Sciatic nerve (tissue), 2 donors: ENCODE results near the gene CDC45. TPM values are rescaled to one million over a fixed set of nuclear protein-coding genes. Genes with fewer than 3 reads are reported as not detected.
A peak's percentile ranks its signal among the peaks of the same experiment; 100 is the strongest.

Experiments
- ATAC-seq: fragments of 200-7000 bp; cut with Tn5 transposase; one replicate; pipeline ENCODE4 v1.9.1; 2020; ENCODE audit warnings: mild to moderate bottlenecking, moderate library complexity
- DNase-seq: peaks from one replicate; pipeline ENCODE4 v3.0.0-alpha.2; 2020; ENCODE audit warnings: low spot score
- intact Hi-C: fragments of 100-400 bp; cut with DNase I; formaldehyde crosslinking; loops from one replicate; pipeline ENCODE4 v1.14.2; 2022
- total RNA-seq: library from RNA; stranded (reverse); fragmentation: NEBNext Ultra II Directional; extraction: Animal tissue kit (Norgen Biotek cat#: 25700); gene quantifications from one replicate; pipeline ENCODE4 v1.2.1, GENCODE V29; 2021
- donor health status: DM: no; HTN: no; CAD: no.
- donor health status: DM: no; HTN: no; CAD: no.

CDC45 gene
- total RNA-seq, 1 donor from 2014 or later: not detected

DNA sequence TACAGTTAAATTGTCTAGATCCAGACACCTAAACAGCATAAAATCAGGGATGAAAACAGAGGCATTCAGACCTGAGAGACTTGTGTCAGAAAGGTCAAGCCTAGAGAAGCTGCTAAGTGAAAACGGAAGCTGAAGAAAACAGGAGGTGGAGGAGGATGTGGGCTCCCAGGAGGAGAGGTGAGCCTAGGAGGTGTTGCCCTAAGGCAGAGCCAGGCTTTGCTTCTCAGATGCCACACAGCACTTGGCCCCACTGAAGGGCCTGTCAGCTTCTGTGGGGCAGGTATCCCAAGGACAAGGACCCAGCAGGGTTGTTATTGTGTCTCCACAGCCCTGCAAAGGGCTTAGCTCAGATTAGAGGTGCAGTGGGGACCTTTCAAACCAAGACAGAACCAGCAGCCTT, 15.2 kb upstream of the CDC45 start:
- DNase-seq (no peak), ATAC-seq (no peak)
- intact Hi-C loops: no loop called here

DNA sequence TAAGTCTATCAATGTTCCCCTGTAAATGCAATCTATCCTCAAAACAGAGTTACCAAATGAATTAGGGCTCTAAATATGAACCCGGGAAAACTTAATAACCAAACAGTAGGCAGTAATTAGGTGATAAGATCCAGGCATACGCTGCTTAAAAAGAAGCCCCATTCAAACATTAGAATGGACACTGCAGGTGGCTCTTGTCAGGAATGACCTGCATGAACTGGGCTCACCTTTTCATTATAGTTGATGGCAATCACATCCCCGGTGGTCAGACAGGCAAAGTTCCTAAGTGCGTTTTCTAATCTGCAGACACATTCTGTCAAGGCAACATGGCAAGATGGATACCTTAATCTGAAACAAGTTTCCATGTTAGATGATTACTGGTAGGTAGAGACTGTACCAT, 14.7 kb upstream of the CDC45 start:
- no peak for ATAC-seq
- no peak for DNase-seq
- intact Hi-C loops: no loop called here

DNA sequence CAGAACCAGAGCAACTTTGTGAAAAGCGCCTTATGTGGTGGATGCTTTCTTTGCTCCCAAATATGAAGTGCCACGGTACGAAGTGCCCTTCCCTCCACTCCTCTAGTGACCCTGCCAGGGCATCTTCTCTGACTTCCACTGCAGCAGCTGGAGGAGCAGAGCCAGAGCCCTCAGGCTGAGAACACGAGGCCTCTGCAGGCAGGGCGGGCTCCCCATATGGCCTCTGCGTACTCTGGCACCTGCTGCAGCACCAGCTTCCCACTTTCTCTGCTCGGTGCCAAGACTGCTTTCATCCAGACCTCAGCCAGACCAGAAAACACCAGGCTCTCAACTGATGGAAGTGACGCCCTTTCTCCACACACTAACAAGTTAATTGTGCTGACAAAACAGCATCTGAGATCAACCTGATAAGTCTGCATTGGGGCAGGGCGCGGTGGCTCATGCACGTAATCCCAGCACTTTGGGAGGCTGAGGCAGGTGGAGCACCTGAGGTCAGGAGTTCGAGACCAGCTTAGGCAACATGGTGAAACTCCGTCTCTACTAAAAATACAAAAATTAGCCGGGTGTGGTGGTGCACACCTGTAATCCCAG, 13.5 kb upstream of the CDC45 start:
- intact Hi-C loops: no loop called here
- ATAC-seq (no peak), DNase-seq (no peak)

DNA sequence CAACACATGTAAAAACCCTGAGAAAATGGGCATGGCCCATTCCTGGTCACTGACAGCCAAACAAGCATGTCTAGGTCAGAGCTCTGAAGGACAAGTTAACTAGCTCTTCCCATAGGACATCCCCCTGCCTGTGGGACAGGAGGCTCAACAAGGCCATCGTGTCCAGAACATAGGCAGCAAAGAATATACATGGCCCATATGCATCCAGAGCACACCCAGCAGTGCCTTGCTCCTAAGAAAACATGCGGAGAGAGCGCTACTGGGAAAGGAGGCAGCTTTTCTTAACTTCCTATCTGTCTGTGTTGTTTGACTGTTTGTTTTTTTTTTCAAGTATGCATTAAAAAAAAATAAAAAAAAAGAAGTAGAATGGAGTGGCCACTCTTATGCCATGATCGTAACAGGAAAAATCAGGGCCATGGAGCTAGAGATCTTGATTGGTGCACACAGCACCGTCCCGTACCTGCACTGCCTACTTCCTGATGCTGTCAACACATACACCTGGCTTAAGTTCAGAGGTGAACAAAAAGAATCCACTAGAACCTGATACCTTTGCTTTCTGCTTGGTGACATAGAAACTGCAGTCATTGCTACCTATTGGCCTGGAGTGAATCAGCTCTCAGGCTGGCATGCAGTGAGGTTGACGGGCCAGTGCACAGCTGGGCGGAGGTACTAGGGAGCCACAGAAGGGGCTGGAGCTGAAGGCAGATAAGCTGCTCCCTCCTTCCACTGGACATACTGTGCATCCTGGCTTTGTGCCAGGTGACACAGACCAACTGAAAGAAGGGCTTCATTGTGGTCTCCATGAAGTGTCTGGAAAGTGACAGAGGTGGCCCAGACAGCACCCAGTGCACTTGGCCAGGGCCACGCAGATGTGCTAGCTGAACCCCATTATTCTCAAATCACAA, 12.6 kb upstream of the CDC45 start:
- DNase-seq (no peak), ATAC-seq (no peak)
- intact Hi-C loops: no loop called here

DNA sequence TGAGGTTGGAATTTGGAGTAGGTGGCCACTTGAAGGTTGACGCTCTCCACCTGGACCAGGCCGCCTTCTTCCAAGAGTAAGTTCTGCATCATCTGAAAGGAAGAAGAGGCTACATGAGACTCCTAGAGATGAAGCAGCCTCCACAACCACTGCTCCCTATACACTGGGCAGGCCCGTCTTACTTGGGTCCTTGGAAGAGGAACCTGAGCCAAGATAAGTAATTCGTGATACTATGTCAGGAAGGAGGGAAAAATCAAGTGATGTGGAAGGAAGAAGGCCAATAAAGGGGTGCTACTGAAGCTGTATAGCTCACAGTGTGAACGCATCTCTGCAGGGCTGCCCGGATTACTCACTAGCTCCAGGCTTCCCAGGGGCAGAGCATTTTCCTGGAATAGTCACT, 11.8 kb upstream of the CDC45 start:
- intact Hi-C loops: no loop called here
- no peak for DNase-seq
- no peak for ATAC-seq

DNA sequence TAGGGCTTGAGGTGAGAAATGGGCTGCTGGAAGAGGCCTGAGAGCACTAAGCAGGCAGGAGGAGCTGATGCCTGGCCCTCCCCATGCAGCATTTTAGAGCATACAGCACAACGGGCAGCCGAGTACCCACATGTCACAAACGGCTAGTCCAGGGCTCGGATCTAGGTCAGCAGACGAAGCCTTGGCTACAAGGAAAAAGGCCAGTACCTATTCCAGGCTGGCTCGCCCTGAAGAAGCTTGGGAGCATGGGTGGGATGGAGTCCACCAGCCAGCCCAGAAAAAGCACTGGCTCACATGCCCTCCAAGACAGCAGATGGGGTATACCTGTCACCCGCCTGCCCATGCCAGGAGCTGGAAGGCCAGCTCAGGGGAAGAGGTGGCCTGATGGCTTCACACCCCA, 10.3 kb upstream of the CDC45 start:
- intact Hi-C loops: no loop called here
- ATAC-seq (no peak), DNase-seq (no peak)

DNA sequence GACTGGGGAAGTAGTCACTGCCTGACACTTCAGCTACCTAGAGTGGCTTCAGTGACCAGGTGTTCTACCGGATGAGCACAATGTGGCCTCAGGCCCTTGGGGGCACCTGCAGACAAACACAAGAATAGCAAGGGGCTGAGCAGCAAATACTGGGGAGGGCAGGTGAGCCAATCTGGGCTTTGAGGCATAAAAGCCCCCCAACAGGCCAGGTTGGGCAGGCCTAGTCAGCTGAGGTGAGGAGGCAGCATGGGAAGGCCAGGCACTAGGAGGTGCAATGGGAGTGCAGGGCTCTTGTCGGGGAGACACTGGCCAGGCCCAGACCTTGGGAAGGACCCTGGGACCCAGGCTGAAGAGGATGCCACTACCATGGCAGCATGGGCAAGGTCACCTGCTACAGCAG, 9.7 kb upstream of the CDC45 start:
- intact Hi-C loops: no loop called here
- DNase-seq (no peak), ATAC-seq (no peak)

DNA sequence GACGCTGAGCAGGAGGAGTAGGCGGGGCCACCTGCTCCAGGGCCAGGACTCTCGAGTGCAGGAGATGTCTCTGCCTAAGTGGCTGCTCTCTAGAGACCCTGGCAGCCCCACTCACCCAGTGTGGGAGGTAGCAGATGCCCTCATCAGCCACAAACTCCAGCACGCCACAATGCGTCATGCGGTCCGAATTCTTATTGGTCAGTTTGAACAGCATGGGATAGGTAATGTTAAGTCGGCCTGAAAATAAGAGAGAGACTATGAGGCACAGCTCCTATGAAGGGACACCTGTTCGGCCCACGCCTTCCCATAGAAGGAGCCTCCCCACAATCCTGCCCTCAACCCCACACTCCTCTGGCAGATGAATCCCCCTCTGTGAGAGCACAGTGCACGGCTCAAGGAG, 8.1 kb upstream of the CDC45 start:
- ATAC-seq (no peak), DNase-seq (no peak)

DNA sequence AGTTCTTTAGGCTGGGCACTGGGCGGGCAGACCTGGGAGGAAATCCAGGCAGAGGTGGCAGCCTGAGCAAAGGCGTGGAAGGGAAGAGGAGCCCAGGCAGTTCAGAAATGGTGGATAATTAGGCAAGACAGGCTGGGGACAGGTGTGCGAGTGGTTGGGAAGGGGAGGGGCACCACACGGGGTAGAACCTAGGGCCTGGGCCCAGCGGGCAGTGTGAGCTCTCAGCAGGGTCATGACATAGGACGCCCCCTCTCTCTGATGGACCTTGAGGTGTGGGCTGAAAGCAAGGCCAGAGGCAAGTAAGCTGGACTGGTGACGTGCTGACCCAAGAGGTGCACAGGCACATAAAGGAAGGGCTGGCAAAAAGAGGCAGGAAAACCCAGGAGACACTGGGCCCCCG, 7.5 kb upstream of the CDC45 start:
- DNase-seq (no peak), ATAC-seq (no peak)
- intact Hi-C loops: no loop called here

More for the DNA sequence above, 8.1 kb upstream of the CDC45 start:
- intact Hi-C loops: no loop called here

DNA sequence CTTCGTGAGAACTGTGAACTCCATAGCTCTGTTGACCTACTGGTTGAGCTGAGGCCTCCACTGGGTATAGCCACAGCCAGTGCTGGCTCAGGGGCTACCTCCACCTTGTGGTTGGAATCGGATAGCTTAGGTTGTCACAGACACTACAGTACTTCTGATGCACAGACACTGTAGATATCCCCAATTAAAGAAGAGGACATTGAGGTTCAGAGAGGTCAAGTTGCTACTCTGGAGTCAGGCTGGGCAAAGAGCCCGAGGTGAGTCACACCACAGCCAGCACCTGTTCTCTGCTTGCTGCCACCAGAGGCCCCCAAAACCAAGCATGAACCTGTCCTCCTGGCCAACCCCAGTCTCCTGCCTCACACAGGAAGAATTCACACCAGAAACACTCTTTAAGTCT, 6.1 kb upstream of the CDC45 start:
- DNase-seq (no peak), ATAC-seq (no peak)
- intact Hi-C loops: no loop called here

DNA sequence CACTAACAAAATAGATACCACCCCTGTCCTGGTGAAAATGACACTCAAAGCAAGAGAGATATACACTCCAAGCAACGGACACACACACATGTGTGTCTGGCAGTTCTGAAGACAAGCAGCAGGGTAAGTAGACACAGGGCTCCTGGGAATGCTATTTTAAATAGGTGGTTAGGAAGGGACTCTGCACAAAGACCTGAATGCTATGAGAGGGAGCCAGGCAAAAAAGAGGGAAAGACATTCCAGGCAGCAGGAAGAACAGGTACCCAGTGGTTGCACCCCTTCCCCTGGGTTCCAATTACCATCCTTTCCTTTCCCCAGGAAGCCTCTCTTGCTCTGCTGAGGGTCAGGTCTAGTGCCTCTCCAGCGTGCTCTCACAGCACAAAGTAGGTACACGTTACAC, 3.7 kb upstream of the CDC45 start:
- intact Hi-C loops: no loop called here
- no peak for DNase-seq
- ATAC-seq: no peak

DNA sequence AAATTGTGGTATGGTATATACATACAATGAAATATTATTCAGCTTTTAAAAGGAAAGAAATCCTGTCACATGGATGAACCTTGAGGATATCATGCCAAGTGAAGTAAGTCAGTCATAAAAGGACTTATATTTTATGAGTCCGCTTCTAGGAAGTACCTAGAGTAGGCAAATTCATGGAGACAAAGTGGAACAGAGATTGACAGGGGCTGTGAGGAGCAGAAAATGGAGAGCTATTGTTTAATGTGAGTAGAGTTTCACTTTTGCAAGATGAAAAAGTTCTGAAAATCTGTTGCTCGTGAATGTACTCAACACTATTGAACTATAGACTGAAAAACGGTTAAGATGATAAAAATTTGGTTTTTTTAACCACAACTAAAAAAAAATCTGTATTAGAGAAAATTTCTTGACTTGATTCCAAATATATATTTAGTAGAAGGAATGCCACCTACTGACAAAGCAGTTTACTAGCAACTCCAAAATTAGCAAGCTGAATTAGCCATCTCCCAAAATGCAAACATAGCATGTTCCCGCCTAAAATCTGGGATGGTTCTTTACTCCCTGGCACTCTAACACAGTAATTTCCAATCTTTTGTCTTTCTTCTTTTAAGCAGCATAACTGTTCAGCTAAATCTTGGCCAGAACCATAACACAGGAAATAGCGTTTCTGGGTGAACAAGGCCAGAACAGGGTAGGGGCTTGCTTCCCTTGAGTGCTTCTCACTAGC, 2.2 kb upstream of the CDC45 start:
- intact Hi-C loops: no loop called here
- ATAC-seq: no peak
- DNase-seq: no peak

DNA sequence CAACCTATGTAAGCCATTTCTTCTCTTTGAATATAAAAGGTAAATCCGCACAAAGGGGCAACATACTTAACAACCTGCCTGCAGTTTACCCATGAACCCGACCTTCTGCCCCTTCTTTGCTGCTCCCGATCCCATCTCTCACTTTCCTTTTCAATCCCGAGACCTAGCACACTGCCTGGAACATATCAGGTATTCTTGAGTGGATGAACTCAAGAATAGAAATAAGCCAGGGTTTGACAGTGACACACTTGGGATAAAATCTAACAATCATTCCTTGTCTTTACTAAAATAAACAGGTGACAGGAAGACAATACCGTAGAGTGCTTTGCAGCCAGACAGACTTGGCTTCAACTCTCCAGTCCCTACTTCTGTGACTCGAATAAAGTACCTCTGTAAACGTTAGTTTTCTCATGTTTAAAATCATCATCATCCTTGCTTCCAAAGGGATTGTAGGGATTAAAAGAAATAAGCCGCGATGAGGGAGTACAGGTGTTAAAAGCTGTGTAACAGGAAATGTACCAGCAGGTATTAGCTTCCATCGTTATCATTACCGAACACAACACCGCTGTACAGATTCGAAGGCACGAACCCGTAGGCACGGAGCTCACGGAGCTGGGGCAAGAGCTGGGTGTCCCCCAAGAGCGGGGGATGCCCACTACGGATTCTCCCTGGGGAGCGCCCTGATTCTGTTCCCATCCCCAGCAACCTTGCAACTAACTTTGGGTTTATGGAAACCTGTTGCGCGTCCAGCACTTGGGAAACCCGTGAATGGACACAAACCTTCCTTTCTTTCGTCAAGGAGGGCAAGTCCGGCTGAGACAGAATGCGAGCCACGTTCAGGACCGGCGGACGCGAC, 1.4 kb upstream of the CDC45 start:
- DNase-seq (no peak), ATAC-seq (no peak)
- intact Hi-C loops: no loop called here

DNA sequence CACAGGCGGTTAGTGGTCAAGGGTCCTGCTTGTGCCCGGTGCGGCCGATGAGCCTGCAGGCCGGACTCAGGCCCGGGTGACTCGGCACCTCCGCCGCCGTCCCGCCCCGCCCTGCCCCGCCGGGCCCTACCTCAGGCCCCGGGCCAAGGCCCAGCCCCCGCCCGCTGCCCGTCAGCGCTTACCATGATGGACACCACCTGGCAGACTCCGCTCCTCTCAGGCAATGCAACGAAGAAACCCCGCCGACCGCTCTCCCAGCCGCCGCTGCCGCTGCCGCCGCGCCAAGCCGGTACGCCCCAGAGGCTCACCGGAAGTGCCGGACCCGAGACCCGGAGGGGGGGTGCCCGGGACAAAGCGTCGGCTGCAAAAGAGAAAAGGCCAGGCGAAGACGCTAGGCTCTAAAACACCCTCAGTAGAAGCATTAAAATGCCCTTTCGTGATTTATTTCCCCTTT, 792 bp upstream of the CDC45 start, which contains the start of gene UFD1:
UFD1 (minus strand) TSS at position 293 of the 454 bp plus-strand sequence; CDS start at position 185, 108 bp downstream.
- peak; percentile 82 for ATAC-seq
- intact Hi-C loops: no loop called here
- peak; percentile 87 for DNase-seq

DNA sequence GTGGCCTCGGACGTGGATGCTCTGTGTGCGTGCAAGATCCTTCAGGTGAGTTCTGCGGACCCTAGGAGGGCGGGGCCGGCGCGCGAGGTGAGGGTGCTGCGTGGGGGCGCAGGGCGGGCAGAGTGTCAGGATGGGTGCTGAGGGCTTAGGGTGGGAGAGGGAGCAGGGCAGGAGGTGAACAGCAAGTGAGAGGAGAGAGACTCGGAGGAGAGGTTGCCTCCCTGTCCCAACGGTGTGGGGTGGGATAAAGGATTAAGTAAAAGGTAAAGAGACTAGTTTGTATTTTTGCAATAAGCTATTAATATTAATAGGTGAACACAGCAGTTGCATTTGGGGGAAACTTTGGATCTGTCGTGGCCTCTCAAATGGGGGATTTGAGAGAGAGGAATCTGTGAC, 451 bp downstream of the CDC45 start:
- no peak for DNase-seq
- intact Hi-C loops: no loop called here
- no peak for ATAC-seq

DNA sequence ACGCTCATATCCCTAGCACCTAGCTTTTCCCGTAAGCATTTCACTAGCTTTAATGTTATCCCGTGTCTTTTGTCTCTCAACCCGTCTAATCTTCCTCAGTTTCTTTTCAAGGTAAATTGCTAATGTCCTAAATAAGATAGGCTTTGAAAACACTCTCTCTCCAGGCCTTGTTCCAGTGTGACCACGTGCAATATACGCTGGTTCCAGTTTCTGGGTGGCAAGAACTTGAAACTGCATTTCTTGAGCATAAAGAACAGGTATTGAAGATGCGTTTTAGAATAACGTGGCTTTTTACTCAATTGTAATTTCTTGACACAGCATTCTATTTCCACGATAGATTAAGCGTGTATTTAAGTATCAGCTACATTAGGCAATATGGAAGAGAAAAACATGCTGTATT, 1.1 kb downstream of the CDC45 start:
- intact Hi-C loops: no loop called here

DNA sequence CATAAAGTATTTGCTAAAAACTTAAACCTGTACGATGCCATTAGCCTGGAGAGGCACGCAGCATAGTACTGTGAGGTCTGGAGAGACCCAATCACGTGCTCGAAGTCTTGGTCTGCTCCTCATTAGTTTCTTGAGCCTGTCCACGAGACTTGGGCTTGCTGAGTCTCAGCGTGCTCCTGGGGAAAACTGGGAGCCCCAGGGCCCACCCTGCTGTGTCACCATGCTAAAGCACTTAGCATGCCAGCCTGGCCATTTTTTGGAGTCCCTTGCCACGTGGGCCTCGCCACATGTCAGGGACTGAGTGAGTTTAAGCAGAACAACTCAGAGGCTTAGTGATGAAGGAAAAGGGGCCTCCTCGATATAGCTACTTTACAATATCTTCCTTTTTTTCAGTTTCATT, 2.6 kb downstream of the CDC45 start:
- no peak for DNase-seq
- intact Hi-C loops: no loop called here
- ATAC-seq: no peak

More for the DNA sequence above, 1.1 kb downstream of the CDC45 start:
- ATAC-seq (no peak), DNase-seq (no peak)

DNA sequence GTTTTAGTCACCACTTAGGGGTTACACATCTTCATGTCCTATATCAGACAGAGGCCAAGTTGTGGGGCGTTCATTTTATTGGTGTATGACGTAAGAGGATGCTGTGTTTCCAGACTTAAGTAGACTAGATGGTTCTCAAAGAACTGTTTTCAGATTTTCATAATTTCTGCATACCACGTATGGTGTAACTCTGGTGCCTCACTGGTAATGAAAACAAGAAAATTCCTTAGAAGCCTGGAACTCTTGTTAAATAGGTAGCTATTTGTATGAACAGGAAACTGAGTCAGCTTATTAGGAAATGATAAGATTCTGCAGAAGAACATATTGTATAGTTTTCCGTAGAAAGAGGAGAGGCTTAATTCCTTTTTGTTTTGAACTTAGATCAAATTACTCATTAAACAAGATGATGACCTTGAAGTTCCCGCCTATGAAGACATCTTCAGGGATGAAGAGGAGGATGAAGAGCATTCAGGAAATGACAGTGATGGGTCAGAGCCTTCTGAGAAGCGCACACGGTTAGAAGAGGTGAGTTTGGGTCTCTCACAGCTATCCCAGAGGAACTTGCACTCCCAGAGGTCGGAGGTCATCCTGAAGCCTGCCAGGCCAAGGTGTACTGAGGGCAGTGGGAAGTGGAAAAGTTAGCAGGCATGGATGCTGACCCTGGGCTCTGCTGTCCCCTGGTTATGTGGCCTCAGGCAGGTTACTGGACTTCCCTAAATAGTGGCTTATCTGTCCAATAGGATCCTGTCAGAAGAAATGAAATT, 3.9 kb downstream of the CDC45 start:
- no peak for ATAC-seq
- no peak for DNase-seq
- intact Hi-C loops: no loop called here
